C4-2B (cell line): Measurements from ENCODE around the gene EFNB2.

Experiments
- H3K27ac ChIP-seq: fragments of 450-650 bp; 2 replicates; pipeline ENCODE4 v1.5.1; 2017
- ZFX ChIP-seq: fragments of 450-650 bp; IDR thresholded peaks from 2 replicates; pipeline ENCODE4 v1.6.1; 2017
- TF ChIP-seq, protein P1 (sequence below): fragments of 450-650 bp; conservative IDR thresholded peaks from 2 replicates; pipeline ENCODE4 v1.5.1; 2017; ENCODE audit warnings: mild to moderate bottlenecking

Gene EFNB2

DNA sequence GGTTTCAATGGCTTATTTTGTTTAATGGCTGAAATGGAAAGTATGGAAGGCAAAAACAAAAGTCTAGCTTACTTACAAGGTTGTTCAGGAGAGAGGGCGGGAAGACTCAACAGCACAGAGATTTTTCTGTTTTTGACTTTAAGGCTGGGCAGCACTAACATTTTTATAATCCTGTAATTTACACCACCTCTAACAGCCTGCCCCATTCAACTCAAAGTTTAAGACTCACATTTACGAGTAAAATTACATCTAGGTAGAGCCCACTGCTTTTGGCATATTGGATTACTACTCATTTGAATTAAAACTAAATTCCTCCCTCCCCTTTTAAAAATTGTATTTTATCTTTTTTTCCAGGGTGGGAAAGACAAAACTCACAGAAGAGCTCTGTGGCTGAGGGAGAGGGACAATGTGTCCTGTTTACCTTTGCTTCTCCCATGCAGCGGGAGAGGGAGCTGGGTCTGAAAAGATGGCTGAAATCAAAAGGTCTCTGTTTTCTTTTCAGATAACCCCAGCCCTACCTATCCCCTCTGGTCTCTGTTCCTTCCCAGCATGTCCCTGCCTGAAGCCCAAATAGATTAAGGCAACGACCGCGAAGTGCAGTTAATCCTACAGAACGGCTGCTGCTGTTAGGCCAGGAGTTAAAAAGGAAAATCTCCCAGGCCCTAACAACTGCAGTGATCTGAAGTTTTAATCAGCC is 6.6 kb downstream of the EFNB2 start:
- TF ChIP-seq, protein P1, sequence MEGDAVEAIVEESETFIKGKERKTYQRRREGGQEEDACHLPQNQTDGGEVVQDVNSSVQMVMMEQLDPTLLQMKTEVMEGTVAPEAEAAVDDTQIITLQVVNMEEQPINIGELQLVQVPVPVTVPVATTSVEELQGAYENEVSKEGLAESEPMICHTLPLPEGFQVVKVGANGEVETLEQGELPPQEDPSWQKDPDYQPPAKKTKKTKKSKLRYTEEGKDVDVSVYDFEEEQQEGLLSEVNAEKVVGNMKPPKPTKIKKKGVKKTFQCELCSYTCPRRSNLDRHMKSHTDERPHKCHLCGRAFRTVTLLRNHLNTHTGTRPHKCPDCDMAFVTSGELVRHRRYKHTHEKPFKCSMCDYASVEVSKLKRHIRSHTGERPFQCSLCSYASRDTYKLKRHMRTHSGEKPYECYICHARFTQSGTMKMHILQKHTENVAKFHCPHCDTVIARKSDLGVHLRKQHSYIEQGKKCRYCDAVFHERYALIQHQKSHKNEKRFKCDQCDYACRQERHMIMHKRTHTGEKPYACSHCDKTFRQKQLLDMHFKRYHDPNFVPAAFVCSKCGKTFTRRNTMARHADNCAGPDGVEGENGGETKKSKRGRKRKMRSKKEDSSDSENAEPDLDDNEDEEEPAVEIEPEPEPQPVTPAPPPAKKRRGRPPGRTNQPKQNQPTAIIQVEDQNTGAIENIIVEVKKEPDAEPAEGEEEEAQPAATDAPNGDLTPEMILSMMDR: no peak
- TF ChIP-seq ZFX: no peak
- no peak overlapping the region for H3K27ac ChIP-seq

DNA sequence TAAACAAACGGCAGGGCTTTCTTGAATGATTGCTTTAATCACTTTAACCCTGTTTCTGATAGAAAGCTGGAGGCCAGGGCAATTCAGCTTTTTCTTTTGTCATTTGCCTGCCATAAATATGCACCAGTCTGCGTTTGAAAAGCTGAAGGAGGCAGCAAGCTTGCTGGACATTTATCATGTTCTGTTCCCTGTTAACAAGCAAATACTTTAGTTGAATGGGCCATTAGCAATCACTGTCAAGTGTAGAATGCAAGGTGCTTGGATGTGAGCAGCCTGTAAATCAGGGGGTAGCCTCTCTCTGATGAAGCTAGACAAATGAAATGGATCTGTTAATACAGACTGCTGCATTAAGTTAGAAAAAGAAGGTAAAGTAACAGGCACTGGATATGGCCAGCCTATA is 7.6 kb downstream of the EFNB2 start:
- H3K27ac ChIP-seq: no peak overlapping the region

DNA sequence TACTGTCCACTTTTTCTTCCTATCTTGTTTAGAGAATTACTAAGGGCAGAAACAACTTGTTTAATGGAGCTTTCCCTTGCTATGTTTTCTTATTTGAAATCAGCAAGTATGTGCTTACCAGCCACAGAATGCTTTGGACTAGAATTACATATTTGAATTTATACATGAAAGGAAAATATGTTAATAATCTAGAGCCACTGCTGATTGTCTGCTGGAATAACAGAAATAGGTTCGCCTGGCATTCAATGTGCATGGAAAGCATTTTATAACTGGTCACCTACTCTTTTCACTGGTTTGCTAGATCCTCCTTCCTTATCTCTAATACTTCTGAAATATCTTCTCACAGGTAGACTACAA is 8.0 kb downstream of the EFNB2 start:
- no peak for TF ChIP-seq ZFX
- TF ChIP-seq, protein P1: no peak
- H3K27ac ChIP-seq: no peak overlapping the region

More for the DNA sequence above, 7.6 kb downstream of the EFNB2 start:
- TF ChIP-seq, protein P1: no peak
- no peak for TF ChIP-seq ZFX

DNA sequence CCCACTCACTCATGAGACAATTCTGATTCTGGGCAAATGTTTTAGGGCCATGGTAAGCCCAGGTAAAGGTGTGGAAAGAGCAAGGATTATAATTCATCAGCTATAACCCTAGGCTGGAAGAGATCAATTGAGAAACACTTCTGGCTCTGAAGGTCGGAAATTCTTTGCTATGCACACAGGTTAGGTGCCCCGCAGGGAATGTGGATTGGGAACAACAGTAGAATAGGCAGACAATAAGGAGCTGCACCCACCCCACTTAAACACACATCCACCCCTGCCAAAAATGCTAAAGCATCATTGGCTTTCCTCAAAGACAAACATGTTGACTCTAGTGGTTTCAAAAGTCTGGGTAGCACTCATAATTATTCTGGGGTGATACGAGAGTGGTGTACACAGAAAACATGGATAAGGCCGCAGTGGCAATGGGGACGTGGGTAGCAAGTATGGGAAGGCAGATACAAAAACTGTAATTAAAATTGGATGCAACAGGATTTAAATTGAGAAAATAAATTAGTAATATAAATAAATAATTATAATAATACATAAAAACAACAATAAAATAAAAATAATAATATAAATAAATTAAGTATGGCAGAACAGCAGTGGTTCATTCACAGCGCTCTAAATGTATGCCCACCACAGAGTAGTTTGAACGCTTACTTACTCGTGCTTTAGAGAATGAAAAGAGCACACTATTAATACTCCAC is 8.6 kb downstream of the EFNB2 start:
- H3K27ac ChIP-seq: no peak overlapping the region
- TF ChIP-seq, protein P1: no peak
- TF ChIP-seq ZFX: no peak

DNA sequence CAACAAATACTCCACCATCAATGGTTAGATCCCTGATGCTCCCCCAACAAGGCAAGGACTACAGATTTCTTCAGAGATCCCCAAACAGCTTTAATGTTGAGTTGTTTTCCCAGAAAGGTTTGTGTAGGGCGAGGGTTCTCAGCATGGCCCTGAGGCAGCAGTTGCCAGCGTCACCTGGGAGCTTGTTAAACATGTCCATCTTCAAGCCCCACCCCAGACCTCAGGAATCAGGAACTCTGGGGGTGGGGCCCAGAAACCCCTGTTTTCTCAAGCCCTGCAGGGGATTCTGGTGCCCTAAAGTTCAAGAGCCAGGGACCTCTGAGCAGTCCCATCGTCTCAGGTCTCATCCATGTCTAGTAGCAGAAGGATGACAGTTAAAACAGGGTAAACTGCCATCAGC is 9.6 kb downstream of the EFNB2 start:
- no peak overlapping the region for H3K27ac ChIP-seq
- TF ChIP-seq, protein P1: no peak
- no peak for TF ChIP-seq ZFX

DNA sequence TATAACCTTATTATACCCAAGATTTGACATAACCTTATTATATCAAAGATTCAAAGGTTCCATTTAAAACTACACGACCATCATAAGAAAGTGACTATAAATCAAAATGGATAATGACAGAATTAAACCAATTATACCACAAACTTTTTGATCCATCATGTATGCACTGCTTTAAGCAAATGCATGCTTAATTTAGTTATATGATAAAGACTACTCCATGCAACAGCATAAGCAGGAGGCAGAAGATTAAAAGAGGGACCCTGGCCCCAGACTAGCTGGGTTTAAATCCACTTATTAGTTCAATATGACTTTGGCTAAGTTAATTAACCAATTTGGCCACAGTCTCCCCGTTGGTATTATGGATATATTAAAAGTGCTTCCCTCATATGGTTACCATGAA is 11.4 kb downstream of the EFNB2 start:
- no peak for TF ChIP-seq ZFX
- TF ChIP-seq, protein P1: no peak
- no peak overlapping the region for H3K27ac ChIP-seq

DNA sequence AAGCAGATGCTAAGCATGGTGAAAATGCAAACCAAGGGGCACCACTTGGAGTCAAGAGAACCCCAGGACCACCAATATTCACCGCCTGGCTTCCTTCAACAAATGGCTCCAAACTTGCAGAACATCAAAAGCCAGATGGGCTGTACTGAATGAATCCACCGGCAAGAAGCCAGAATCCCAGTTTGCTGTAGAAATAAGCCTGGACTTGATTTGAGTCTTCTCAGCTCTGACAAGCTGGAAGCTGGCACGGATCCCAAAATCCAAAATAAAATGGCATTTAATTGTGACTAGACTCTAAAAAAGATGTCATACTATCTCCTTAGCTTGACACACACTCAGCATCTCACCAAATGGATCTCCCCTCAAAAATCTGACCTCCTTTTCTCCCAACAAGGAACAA is 11.9 kb downstream of the EFNB2 start:
- TF ChIP-seq, protein P1: no peak
- TF ChIP-seq ZFX: no peak
- H3K27ac ChIP-seq: no peak overlapping the region
